Measurements from ENCODE around the gene SYCP3. TPM values are rescaled to one million over a fixed set of nuclear protein-coding genes. Genes with fewer than 3 reads are reported as not detected.

SYCP3 gene
- total RNA-seq = 0.18 TPM in 1 of 2 replicates, not detected in the other

DNA sequence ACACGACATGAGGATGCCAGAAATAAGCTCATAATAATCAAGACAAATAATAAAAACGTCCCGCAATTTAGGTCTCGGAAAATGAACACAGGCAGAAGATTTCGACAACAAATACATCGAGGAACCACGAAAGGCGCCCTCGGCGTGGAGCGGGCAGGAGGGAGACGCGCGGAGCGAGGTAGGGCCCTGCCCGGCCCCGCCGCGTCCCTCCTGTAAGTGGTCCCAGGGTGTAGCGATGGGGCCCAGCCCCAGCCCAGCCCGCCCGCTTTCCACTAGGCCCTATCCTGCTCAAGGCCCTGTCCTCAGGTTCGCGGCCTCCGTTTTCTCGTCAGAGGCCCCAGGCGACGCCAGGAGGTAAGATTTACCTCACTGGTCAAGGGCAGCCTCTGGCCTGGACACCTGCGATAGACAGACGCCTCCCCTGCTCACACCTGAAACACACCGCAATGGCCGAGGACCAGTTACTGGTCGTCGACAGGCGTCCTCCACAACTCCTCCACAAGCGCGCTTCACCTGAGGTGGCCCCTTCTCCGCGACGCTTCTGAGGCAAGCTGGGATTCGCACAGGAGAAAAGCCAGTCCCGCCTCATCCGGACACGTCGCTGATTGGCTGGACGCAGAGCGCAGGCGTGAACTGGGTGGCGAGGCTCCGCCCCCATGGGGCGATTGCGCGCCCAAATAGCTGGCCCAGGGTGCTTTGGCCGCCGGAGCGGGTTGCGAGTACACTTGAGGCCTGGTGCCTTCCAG is at the start of gene SYCP3:
Gene SYCP3, minus strand, starts transcription at position 543 of the 746 bp plus-strand sequence. CDS start 1,527 bp downstream, outside the sequence.

DNA sequence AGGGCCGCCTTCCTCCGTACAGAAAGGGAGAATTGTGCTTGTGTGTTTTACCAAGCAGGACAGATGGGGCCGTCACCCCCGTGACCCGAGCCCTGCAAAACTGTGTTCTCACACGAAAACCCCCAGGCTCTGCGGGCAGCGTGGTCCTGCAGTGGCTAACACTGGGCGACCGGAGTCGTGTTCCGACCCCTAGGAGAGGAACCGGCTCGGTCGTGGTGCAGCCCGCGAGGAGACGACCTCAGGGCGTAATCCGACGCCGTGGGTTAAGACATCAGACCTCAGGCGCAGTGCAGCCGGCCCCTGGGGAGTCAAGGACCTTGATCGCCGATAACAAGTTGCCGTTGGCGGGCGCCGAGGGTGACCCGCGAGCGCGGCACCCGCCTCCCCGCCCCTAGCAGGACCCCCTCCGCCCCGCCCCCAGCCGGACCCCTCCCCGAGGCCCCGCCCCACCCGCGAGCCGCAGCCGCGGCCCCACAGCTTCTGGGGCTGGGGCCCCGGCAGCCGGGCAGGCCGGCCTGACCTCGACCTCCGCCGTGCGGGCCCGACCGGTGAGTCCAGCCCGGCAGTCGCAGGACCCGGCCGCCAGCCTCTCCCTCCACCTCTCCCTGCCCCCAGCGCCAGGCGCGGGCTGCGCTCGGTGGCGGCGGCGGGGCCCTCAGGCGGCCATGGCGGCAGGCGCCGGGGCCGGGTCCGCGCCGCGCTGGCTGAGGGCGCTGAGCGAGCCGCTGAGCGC is 41.9 kb downstream of the SYCP3 start, which contains the start of gene CHPT1:
Gene CHPT1, plus strand, starts transcription at position 444 of the 733 bp plus-strand sequence. Its CDS starts 222 bp downstream, at position 666.

Other genes starting within 250 kb of the SYCP3 start
- not detected in 2 replicates for gene MYBPC1, start 144.5 kb downstream of the SYCP3 start, total RNA-seq
- 35.2 and 45.5 TPM in 2 replicates for gene CHPT1, start 41.8 kb downstream of the SYCP3 start, total RNA-seq
- gene GNPTAB, start 91.5 kb upstream of the SYCP3 start, total RNA-seq = 19.6 and 23.6 TPM in 2 replicates
- gene DRAM1, start 138.1 kb upstream of the SYCP3 start, total RNA-seq = 43.2 and 60.3 TPM in 2 replicates

Data from myometrial cell (primary cell).